HG02973 (cell line): ENCODE results near the gene NUMBL.
"Not testable (repeated sequence)": the region's sequence is repeated elsewhere in the genome, so short reads cannot be mapped to it uniquely, and the experiment has no call there.

Experiments used
- ATAC-seq: cut with Tn5 transposase; IDR thresholded peaks from one replicate; pipeline ENCODE4 v1.9.1; 2021; ENCODE audit warnings: moderate library complexity; ENCODE audit not compliant: unreplicated experiment

NUMBL gene

DNA sequence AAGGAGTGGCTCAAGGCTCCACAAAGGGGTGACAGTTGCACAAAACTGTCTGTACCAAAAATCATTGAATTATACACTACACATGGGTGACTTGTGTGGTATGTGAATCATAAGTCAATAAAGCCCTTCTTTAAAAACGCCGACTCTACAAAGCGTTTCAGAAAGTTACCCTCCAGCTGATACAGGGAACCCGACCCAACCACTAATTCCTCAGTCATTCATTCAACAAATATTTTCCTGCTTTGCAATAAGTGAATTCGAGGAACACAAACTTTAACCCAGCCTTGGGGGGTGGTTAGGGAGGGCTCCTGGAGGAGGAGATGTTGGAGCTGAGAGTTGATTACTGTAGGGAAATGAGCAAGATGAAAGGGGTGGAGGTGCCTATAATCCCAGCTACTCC is 57.2 kb downstream of the NUMBL start:
- no peak for ATAC-seq

DNA sequence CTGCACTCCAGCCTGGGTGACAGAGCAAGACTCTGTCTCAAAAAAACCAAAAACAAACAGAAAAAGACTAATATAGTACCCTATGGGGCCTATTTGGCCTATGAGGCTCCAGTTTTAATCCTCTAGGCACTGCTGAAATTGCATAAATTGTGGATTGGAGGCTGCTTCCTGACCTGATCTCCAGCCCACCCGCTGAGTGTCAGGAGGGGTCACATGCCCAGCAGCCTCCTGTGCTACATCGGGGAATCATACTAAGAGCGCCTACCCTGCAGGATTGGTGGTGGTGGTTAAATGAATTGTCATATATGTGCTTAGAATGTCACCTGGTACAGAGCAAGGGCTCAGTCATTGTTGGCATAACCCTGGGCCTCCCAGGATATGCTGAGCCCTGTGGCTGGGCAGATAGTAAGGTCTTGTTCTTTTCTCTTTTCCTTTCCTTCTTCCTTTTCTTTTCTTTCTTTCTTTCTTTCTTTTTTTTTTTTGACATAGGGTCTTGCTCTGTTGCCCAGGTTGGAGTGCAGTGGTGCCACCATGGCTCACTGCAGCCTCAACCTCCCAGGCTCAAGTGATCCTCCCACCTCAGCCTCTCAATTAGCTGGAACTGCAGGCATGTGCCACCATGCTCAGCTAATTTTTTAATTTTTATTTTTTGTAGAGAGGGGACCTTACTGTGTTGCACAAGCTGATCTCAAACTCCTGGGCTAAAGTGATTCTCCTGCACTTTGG is 58.0 kb downstream of the NUMBL start:
- no peak for ATAC-seq

DNA sequence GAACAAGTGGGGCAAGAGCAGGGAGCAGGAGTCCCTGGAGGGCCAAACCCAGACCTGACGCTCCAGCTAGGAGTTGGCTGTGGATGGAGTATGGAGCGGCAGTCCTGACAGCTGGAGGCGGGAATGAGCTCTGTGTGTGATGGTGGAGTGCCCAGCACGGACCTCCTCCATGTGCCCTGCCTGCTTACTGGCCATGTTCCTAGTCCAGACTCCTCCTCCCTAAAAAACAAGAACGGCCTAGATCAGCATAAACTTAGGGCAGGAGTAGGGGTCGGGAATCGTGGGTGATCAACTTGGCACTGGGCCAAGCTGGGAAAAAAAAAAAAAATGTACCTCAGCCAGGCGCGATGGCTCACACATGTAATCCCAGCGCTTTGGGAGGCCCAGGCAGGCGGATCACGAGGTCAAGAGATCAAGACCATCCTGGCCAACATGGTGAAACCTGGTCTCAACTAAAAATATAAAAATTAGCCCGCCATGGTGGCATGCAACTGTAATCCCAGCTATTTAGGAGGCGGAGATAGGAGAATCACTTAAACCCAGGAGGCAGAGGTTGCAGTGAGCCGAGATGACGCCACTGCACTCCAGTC is 59.8 kb downstream of the NUMBL start:
- no peak for ATAC-seq

DNA sequence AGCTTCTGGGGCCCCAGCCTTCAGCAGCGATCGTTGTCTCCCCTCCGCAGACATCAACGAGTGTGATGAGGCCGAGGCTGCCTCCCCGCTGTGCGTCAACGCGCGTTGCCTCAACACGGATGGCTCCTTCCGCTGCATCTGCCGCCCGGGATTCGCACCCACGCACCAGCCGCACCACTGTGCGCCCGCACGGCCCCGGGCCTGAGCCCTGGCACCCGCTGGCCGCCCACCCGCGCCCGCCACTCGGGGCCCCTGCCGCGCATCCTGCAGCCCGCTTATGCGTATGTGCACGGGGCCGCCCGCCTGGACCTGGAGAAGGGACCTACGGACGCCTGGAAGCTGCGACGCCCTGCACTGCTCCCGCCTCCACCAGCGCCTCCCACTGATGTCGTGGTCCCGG is 61.1 kb downstream of the NUMBL start:
- no peak for ATAC-seq

DNA sequence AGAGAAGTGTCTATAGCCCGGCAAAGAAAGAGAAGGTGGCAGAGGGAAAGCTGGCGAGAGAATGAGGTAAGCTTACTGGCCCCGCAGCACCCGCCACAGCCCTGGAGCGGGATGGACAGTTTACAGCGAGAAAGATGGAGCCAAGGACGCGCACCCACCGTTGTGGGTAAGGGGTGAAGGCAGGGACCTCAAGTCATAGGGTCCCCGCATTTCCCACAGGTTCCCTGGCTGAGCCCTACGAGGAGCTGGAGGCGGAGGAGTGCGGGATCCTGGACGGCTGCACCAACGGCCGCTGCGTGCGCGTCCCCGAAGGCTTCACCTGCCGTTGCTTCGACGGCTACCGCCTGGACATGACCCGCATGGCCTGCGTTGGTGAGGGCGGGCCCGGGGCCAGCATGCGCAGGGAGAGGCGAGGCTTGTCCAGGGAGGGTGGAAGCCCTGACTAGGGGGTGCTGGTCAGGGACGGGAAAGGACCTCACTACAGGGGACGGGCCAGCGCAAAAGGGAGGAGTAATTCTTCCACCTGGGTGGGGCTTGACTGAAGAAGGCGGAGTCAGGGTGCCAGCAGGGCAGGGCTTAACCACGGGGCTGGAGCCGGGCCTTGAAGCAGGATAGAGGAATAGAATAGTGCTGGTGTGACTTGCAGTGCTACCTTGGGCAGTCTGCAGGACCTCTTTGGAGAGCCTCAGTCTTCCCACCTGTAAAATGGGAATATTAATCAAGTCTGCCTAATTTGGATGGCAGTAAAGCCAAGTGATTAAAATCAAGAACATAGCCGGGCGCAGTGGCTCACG is 62.8 kb downstream of the NUMBL start:
- no peak for ATAC-seq

DNA sequence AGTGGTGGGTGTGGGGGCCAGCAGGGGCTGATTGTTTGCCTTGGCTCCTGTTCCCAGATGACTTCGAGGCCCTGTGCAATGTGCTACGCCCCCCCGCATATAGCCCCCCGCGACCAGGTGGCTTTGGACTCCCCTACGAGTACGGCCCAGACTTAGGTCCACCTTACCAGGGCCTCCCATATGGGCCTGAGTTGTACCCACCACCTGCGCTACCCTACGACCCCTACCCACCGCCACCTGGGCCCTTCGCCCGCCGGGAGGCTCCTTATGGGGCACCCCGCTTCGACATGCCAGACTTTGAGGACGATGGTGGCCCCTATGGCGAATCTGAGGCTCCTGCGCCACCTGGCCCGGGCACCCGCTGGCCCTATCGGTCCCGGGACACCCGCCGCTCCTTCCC is 63.5 kb downstream of the NUMBL start:
- ATAC-seq: no peak

DNA sequence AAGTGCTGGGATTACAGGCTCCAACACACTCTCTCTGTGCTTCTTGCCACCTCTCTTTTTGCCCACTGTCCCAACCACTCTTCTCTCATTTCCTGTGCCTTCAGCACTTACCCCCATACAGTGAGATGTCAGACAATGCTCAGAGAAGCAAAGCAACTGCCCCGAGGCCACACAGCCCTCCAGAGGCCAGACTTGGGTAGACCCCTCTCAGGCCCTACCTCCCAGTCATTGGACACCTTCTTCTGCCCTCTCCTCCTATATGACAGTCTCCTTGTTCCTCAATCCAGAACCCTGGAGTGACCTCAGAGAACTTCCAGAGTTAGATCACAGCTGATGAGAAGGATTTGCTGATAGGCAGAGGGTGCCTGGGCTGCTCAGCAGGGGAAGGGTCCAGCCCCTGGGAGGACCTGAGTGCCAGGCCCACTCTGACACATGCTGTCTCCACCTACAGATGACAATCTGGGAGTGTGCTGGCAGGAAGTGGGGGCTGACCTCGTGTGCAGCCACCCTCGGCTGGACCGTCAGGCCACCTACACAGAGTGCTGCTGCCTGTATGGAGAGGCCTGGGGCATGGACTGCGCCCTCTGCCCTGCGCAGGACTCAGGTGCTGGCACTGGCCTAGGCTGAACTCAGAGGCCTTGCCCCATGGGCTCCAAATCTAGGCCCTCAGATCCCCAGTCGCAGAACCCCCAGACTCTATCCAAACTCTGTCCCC is 64.9 kb downstream of the NUMBL start:
- no peak for ATAC-seq

DNA sequence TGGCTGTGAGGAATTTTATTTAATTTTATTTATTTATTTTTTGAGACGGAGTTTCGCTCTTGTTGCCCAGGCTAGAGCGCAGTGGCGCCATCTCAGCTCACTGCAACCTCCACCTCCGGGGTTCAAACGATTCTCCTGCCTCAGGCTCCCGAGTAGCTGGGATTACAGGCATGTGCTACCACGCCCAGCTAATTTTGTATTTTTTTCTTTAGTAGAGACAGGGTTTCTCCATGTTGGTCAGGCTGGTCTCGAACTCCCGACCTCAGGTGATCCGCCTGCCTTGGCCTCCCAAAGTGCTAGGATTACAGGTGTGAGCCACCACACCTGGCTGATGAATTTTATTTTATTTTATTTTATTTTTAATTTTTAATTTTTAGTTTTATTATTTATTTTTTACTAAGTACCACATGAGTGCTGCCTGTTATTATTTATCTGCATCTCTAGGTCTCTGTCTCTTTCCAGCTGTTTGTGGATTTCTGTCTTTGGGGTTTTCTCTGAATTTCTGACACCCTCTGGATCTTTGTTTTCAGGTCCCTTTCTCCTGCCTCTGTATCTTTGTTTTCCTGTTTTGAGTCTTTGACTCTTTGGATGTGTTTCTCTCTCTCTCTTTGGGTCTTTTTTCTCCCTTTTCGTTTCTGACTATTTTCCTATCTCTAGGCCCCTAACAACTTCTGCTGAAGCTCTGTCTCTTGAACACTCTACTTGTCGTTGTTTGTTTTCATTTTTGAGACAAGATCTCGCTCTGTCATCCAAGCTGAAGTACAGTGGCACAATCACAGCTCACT is 65.9 kb downstream of the NUMBL start:
- not testable (repeated sequence) for ATAC-seq

DNA sequence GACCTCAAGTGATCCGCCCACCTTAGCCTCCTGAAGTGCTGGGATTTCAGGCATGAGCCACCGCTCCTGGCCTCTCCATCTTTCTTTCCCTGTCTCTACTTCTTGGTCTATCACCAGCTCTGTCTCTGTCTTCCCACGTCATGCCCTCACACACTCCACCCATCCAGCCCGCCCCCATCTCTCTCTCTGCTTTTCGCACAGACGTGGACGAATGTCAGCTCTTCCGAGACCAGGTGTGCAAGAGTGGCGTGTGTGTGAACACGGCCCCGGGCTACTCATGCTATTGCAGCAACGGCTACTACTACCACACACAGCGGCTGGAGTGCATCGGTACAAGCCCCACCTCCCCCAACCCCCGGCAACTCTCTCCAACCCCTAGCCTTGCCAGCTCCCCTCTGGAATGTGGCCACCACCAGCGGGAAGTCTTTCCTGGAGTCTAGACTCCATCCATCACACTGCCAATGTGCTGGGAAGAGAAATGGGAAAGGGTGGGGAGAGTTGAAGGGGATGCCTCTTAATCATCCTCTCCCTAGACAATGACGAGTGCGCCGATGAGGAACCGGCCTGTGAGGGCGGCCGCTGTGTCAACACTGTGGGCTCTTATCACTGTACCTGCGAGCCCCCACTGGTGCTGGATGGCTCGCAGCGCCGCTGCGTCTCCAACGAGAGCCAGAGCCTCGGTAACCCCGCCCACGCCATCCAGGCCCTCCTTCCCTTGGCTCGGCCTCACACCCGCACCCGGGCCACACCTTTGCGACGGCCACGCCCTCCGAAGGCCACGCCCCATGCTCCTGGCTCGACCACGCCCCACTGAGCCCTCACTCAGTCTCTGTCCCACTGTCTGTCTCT is 66.8 kb downstream of the NUMBL start:
- ATAC-seq: no peak

DNA sequence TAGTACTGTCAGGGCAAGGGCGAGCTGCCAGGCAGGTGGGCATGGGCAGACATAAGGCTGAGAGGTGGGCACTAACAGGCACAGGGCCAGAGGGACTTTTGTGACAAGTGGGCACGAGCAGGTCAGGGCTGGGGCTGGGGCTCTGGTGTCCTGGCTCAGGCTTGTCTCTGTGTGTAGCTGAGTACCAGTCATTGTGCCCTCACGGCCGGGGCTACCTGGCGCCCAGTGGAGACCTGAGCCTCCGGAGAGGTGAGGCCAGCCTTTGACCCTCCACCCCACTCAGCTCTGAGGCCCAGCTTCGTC is 67.7 kb downstream of the NUMBL start:
- ATAC-seq: no peak

DNA sequence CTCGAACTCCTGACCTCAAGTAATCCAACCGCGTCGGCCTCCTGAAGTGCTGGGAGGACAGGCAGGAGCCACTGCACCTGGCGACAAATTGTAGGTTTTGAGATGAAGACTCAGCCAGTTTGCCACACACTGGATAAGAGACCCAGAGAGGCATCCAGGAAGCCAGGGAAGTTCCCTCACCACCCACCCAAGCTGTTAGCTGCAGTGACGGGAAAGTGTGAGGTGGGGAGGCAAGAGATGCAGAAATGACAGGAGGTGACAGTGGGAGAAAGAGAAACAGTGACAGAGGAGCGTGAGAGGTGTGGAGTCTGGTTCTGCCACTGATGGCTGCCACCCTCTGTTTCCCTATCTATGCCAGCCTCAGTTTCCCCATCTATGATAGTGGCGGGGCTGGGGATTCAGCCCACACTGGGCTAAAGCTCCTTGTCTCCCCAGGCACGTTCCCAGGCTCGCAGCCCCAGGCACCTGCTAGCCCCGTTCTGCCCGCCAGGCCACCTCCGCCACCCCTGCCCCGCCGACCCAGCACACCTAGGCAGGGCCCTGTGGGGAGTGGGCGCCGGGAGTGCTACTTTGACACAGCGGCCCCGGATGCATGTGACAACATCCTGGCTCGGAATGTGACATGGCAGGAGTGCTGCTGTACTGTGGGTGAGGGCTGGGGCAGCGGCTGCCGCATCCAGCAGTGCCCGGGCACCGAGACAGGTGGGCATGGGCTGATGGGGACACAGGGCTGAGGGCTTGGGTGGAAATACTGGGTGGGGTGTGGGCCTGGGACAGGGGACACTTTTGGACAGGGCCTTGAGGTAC is 68.3 kb downstream of the NUMBL start:
- ATAC-seq: no peak

DNA sequence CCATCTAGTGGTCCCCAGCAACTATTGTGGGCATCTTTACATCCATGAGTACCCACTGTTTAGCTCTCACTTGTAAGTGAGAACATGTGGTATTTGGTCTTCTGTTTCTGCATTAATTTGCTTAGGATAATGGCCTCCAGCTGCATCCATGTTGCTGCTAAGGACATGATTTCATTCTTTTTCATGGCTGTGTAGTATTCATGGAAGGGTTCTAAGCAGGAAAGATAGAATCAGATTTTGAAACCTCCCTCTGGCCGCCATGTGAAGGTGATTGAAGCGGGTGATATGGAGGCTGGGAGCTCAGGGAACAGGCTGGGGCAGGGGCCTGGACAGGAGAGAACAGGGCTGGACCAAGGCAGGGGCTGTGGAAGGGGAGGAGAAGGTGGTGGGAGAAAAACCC is 69.2 kb downstream of the NUMBL start:
- ATAC-seq: no peak

DNA sequence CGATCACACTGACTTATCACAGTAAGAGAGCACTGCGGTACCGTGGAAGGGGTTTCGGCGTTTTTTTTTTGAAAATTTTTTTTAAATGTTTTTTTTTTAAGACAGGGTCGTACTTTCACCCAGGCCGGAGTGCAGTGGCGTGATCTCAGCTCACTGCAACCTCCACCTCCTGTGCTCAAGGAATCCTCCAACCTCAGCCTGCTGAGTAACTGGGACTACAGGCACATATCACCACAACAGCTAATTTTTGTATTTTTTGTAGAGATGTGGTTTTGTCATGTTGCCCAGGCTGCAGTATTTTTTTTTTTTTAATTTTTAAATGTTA is 70.3 kb downstream of the NUMBL start:
- no peak for ATAC-seq

DNA sequence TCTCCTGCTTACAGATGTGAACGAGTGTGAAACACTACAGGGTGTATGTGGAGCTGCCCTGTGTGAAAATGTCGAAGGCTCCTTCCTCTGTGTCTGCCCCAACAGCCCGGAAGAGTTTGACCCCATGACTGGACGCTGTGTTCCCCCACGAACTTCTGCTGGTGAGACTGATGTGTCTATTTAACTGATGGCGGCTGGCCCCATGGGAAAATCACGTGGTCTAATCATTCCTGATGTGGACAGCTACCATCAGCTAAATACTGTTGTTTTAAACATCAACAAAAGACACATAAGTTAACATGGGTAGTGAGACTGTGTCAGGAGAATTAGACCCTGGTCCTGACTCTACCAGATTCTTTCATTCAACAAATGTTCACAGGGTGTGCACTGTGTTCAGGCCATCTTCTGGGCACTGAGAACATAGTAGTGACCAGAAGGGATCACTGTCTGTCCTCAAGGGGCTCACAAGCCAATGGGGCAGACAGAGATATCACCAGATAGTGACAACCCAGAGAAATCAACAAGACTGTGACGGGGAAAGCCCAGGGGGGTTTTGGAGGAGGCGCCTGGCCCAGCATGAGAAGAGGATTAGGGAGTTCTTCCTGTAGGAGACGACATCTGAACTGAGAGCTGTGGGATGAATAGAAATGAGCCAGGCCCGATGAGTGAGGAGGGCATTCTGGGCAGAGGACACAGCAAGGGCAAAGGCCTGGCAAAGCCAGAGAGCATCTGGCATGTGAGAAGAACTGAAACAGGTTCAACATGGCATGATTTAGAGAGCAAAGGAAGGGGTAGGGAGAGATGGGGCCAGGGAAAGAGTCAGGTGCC is 70.9 kb downstream of the NUMBL start:
- ATAC-seq: no peak

DNA sequence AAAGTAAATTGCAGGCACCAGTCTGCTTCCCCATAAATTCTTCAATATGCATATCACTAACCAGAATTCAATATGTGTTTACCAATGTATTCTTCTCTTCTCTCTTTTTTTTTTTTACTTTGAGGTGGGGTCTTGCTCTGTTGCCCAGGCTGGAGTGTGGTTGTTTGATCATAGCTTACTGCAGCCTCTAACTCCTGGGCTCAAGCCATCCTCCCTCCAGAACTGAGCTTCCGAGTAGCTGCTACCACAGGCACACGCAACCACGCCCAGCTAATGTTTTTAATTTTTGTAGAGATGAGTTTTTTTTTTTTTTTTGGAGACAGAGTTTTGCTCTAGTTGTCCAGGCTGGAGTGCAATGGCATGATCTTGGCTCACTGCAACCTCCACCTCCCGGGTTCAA is 72.5 kb downstream of the NUMBL start:
- ATAC-seq: no peak

DNA sequence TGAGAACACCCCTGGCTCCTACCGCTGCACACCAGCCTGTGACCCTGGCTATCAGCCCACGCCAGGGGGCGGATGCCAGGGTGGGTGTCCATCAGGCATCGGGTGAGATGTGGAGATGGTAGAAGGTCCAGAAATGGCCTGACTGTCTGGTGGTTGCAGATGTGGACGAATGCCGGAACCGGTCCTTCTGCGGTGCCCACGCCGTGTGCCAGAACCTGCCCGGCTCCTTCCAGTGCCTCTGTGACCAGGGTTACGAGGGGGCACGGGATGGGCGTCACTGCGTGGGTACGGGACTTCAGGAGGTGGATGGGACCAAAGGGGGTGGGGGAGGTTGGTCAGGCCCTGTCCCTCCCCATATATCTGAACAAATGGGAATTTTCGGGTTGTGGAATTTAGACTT is 73.5 kb downstream of the NUMBL start:
- no peak for ATAC-seq

DNA sequence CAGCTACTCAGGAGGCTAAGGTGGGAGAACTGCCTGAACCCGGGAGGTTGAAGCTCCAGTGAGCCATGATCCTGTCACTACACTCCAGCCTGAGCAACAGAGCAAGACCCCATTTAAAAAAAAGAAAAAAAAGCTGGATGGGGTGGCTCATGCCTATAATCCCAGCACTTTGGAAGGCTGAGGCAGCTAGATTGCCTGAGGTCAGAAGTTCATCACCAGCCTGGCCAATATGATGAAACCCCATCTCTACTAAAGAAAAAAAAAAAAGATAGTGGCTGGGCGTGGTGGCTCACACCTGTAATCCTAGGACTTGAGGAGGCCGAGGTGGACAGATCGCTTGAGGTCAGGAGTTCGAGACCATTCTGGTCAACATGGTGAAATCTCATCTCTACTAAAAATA is 74.3 kb downstream of the NUMBL start:
- no peak for ATAC-seq
